CD4-positive, alpha-beta T cell treated with Interleukin-6 at 100 ng/mL for 8 hours (primary cell): ENCODE data around the gene HES7.
A peak's percentile ranks its signal among the peaks of the same experiment; 100 is the strongest.

Experiments used
- DNase-seq: peaks from one replicate; pipeline ENCODE4 v3.0.0-alpha.2; 2020; ENCODE audit warnings: mixed read lengths, low spot score

Gene HES7

DNA sequence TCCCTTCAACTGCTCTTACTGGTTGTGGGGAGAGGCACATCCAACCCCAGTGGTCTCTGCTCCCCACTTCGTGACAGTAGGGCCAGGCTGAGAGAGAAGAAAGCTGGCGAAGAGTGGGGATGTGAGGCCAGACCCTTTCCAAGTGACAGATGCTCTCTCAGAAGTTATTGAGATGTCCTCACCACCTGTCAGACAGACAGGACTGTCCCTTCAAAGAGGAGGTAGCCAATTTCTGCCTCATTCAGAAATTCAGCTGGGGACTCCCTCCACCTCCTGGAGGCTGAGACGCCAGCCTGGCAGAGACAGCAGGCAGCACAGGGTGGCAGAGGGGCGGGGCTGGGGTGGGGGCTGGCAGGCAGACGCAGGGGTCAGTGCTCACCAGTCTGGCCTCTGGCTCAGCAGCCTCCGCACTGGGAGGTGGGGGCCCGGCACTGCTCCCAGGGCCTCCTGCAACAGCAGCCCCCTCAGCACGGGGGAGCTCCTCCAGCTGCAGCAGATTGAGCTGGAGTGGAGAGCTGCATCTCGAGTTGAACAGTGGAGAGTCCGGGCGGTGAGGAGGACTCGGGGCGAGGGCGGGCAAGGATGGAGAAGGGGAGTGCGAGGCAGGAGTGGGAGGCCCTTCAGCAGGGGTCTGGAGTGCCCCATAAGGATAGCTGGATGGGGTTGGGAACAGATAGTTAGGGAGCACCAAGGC lies 19.1 kb upstream of the HES7 start:
- no peak for DNase-seq

DNA sequence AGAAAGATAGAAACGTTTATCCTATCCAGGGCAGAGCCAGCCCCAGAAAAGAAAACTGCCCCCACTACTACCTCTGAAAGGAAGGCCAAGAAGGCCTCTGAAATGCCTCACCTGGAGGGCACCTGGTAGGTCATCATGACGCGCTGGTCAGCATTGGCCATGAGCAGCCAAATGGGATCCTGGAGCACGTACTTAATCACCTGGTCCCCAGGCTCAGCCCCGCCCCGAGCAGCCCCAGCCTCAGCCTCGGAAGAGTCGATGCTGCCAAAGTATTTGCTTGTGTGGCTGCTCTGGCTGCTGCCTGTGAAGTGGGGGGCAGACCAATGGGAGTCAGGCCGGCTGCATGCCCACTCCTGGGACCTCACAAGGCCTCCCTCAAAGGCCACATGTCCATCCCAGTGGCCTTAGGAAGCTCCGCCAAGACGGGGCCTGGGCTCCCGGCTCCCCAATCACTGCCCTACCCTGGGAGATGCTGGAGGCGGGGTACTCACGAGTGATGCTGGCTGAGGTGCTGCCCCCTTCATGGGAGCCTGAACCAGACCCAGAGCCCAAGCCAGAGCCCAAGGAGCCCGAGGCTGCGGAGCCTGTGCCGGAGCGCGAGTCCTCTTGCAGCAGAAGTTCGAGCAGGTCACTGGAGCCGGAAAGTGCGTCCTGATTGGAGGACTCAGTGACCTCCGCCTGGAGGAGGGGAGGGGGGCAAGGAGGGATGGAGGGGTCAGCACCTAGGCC lies 18.4 kb upstream of the HES7 start:
- DNase-seq = no peak

DNA sequence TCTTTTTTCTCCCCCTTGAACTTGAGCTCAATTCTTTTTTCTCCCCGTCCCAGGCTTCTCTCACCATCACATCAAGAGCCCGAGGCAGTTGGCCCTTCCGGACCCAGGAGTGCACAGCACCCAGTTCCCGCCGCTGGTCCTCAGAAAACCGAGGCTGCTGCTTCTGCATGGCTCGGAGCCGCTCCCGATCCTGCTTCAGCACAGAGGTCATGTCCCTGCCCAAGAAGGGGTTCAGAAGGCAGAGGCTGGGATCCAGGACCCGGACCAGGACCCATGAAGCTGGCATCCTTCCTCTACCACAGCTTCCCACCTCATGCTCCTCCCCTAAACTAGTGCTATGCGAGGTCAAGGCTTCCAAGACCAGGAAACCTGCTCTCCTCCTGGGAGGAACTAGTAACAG lies 17.8 kb upstream of the HES7 start:
- no peak for DNase-seq

DNA sequence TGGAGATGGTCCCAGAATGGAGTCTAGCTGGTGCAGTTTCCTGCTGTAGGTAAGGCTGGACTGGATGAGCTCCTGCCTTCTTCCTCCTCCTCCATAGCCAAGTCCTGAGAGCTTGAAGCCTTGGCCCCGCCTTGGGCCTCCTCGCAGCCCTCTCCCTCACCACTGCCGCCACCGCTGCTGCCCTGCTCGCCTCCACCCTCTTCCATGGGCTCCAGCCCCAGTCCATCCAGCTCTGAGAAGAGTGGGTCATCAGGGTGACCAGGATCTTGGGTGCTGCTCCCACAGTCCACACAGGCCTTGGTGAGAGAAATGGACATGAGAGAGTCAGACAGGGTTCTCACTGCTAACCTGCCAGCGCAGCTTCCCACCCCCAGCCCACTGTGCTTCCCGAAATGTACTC lies 17.1 kb upstream of the HES7 start:
- DNase-seq = no peak

DNA sequence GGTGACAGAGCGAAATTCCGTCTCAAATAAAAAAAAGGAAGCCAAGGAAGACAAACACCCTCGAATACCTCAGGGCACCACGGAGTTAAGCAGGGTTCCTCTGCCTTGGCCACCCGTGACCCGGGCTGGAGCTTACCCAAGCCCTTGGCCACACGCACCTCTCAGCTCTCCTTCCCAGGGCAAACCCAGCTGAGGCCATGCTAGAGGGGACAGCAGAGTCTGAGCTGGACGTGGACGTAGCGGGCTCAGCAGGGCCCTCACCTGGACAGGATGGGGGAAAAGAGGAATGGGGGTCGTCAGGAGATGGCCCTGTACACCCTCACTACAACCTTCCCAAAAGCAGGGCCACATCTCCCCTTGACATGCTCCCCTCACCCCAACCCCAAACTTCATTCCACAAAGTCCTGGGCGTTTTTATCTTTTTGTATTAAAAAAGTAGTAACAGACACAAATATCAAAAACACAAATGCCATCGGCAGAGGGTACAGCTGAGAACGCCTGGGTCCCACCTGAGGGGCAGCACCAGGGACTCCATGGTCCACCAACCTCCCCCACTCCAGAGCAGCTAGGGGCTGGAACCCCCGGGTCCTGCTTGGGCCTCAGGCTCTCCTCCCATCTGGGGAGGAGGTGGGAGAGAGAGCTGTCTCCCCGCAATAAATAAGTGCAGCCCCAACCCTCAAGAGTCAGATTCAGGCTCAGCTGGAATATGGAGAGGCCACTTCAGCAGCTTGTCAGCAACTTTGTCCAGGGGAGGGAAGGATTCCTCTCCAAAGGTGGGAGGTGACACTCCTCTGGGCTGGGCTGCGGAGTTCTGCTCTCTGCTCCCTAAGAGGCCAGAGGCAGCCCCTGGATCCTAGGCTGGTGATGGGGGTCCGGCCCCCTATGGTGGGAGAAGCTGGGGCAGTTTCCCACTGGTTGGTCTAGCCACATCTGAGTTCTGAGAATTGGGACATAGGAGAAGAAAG lies 16.4 kb upstream of the HES7 start:
- no peak for DNase-seq

DNA sequence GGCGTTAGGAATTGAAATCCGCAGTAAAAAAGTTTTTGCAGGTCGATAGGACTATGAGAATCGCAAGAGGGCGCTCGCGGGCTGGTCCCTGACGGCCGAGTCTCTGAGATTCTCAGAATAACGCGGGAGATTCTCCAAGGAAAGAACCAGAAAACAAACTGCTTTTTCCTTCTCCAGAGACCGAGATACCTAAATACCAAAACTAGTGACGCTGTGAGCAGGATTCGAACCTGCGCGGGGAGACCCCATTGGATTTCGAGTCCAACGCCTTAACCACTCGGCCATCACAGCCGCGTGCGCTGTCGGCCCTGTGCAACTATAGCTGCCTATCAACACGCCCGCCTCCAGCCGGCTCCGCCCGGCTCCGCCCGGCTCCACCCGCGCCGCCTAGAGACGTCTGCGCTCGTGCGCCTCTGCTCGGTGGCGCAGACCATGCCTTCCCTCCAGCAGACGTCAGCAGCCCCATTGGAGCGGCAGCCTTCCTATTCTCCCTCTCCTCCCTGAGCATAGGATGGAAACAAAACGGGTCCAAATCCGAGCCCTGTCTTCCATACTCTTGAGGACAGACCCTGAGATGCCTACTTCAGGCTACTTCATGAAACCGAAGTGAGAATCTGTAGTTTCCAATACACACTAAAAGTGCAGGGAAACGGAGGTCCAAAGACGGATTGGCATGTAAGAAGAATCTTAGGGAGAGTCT lies 14.9 kb upstream of the HES7 start:
- peak; percentile 95 for DNase-seq

DNA sequence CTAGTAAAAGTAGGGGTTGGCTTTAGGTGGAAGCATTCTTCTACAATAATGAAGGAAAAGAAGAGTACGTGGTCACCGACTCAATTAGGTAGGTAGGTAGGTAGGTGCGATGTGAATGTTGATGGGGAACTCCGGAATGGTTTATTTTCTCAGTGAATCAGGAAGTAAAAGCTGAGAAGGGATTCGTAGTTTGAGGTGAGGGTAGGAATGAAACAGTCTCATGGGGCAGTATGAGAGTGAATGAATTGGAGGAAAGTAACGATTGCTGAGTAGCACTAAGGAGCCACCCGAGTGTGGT lies 14.4 kb upstream of the HES7 start:
- DNase-seq = no peak

DNA sequence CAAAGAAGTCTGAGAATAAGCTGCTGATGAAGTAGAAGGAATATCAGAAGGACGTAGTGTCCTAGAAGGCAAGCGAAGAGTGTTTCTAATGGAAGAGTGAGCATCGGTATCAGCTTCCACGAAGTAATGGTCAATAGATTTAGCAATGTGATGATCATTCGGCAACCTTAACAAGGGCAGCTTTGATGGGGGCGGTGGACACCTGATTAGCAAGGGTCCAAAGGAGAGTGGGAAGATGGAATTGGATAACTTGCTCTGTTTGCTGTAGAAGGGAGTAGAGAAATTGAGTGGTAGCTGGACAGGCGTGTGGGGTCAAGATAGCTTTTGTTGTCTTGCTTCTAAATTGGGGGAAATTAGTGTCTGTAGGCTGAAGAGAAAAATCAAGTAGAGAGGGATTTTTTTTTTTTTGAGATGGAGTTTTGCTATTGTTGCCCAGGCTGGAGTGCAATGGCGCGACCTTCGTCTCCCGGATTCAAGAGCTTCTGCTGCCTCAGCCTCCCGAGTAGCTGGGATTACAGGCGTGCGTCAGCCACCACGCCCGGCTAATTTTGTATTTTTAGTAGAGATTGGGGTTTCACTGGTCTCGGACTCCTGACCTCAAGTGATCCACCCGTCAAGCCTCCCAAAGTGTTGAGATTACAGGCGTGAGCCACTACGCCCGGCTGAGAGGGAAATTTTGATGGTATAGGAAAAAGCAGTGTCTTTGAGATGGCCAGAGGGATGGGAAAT lies 13.9 kb upstream of the HES7 start:
- DNase-seq = no peak

DNA sequence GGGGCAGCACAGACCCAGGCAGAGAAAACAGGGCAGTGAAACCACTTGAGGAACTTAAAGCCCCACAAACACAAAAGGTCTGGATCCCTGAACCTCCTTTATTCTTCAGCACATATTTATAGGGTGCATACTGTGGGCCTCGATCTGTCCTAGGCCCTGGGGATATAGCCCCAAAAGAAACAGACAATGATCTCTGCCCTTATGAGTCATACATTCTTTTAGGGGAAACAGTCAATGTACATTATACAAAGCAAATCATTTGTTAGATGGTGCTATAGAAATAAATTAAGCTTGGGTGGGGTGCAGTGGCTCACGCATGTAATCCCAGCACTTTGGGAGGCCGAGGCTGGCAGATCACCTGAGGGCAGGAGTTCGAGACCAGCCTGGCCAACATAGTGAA lies 10.0 kb upstream of the HES7 start:
- DNase-seq = no peak

DNA sequence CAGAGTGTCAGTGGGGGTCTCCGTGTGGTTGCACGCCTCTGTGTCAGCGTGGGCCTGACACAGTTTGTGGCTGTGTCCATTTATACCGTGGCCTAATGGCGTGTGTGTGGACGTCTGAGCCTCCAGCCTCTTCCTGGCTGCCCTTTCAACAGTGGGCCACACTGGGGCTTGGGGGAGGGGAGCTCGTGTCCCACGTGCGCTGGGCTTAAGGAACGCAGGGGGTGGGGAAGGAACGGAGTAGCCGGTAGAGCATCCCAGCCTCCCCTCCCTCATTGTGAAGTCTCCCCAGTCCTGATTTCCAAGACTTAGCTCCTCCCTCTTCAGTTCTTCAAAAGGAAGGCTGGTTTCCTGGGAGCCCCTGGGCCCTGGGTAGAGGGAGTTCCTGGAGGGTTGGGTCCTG lies 9.5 kb upstream of the HES7 start:
- DNase-seq = no peak

DNA sequence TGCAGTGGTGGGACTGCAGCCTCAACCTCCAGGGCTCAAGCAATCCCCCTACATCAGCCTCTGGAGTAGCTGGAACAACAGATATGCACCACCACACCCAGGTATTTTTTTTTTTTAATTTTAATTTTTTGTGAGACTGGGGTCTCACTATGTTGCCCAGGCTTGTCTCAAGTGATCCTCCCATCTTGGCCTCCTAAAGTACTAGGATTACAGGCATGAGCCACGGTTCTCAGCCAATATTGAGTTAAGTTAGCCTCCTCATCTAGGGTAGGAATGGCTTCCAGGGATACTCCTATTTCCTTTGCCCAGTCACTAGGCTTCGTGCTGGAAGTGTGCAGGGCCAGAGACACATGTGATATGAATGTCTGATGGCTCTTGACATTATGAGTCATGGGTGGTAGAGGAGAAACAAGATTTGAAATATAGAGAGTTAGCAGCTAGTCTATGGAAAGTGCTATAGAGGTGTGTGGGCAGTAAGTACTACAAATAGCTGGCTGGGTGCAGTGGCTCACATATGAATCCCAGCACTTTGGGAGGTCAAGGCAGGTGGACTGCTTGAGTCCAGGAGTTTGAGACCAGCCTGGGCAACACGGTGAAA lies 8.0 kb upstream of the HES7 start:
- DNase-seq = no peak

DNA sequence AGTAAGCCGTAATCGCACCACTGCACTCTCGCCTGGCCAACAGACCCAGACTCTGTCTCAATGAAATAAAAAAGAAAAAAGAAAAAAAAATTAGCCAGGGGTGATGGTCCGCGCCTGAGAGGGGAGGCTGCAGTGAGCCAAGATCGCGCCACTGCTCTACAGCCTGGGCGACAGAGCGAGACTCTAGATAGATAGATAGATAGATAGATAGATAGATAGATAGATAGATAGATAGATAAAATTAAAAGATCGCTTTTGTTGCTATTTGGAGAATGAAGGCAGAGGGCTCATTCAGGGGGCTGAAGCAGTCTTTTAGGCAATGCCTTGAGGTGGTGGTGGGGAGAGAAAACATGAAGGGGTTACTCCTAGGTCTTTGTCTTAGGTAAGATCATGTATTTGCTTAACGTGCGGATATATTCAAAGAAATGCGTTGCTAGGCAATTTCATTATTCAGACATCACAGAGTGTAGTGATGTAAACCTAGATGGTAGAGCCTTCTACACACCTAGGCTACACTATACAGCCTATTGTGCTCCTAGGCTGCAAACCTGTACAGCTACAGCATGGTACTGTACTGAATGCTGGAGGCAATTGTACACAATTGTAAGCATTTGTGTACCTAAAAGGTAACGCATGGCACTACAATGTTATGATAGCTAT lies 4.3 kb upstream of the HES7 start:
- no peak for DNase-seq

DNA sequence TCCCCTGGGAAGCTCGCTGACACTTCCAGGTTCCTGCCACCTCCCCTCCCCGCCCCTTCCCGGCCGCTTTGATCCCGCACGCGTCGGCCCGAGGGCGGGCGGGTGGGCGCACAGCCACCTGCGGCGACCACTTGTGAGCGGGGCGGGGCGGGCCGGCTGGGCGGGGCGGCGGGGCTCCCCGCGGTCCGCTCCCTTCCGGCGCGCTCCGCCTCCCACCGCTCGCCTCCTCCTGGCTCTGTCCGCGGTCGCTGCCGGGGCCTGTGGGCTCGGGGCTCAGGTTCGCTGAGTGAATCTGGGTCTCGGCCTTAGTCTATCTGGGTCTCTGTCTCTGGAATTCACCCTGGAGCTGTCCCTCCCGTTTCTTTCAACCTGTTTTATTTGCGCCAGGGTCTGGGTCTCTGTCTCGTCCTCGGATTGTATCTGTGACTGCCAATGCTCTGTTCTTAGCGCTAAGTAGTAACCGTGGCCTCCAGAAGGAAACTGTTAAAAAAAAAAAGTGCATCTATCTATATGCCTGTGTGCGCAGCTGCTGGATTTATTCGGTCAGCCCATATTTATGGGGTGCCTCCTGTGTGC lies 2.7 kb upstream of the HES7 start:
- DNase-seq = no peak

DNA sequence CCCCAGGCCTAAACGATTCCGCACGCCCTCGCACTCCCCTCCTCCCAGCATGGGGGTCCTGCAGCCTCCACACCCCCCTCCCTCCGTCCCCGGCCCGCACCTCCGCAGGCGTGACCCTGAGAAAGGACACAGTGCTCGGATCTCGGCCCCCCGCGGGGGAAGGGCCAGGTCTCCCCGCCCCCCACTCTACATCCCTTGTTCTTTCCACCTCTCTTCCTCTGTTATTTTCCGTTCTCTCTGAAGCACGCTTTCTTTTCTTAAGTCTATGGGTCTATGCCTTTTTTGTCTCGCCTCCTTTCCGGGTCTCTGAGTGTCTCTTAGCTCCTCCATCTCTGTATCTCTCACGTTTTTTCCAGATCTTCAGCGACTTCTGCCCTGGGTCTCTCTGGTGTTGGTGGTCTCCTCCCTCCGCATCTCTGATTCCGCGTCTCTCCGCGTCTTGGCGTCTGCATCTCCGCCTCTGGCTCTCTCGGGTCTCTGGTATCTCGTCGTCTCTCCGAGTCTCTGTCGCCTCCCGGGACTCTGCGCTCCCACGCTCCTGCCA lies 2.1 kb upstream of the HES7 start:
- DNase-seq = no peak

DNA sequence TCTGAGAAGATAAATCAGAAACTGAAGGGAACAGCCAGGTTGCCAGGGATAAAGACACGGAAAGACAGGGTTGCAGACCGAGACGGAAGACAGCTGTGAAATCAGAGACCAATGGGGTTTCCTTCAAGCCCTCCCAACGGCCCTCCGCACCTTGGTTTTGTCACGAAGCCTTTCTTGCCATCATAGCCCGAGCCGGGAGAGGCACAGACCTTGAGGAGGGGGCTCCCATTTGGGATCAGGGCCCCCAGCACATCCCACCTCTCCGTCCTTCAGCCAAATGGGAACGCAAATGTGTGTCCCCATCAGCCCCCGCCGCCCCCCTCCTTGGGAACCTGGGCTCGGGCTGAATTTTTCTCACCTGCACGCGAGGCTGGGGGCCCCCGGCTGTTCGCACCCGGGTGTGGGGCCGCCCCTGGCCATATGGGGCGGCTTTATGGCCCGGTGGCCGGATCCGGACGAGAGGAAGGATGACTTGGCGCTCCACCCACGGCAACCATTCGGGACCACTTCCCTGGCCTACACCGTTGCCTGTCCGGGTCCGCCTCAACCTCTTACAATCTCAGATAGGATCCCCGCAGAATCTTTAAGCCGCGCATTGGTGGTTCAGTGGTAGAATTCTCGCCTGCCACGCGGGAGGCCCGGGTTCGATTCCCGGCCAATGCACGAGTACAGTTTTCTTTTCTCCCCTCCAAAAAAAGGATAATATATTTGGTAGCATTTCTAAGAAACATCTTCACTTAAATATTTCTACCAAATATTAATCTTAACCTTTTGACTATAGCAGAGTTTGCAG lies 1.4 kb upstream of the HES7 start:
- DNase-seq = peak; percentile 83

DNA sequence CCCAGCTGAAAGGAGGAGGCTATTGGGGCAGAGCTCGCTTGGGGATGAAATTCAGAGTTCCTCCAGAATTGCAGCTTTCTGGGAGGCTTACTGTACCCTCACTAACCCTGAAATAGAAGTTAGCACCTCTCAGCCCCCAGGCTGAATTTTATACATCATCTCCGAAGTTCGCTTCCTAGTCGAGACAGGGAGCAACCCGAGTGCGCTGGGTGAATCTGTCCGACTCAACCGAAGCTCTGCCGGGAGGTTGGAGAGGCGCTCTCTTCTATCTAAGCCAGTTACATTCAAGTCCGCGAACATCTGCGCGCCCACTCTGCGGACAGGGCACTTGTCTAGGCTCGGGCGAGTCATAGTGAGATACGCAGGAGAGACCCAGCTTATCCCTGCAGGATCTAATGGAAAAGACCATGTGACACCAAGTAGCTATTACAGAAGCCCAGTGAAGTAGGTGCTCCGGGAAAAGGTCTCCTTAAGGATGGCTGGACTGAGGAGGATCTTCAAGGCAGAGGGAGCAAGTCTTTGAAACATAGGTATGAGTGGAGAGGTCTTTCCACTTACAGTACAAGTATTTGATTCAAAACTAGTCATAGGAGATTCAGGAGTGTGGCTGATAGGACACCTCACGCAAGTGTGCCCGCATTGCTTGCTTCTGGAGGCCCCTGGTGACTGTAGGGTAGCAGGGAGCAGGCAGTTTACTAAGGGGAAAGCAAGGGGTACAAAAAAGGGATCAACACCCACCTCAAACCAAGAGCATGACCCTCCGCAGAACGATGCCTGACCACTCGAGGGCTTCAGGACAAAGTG lies 646 bp upstream of the HES7 start:
- no peak for DNase-seq

DNA sequence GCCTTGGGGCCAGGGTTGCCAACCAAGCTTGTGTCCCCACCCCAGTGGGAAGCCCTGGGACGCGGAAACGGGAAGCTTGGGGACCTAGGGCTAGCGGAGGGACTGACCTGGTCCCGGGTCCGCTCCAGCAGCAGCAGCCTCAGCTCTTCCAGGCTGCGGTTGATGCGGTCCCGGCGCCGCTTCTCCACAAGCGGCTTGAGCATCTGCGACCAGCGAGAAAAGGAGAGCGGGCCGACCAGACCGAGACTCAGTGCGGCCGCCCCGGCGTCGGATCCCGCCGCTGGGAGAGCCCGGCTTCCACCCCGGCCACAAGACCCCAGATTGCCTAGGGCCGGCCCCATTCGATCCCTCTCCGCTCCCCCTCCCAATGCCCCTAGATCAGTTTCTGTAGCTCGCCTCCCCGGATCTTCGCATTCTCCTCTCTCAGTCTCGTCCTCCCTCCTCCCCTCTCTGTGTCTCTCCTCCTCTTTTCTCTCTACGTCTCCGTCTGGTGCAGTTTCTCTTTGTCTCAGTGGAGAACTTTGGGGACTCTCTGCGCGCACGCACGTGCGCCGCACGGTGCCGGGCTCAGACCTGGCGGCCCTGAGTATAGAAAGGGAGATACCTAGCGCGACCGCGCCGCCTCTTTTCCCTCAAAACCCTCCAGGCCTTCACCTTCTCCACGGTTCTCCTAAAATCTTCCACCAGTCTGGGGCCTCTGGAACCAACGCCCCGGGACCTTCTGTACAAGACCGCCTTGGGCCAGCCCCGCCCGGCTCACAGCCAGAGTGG lies 797 bp downstream of the HES7 start:
- no peak for DNase-seq
